GM23338 (cell line): ENCODE measurements around the gene CNTNAP2. TPM values are rescaled to one million over a fixed set of nuclear protein-coding genes. Genes with fewer than 3 reads are reported as not detected.

Experiments used
- ATAC-seq: fragments of 200-7000 bp; cut with Tn5 transposase; 3 replicates; pipeline ENCODE4 v1.9.1; 2020
- DNase-seq: peaks from one replicate; pipeline ENCODE4 v3.0.0-alpha.2; 2015; ENCODE audit warnings: low spot score
- H2AFZ ChIP-seq: fragments of 200-600 bp; sonication (generic); 2 replicates; pipeline ENCODE4 v1.8.0; 2016; ENCODE audit warnings: antibody characterized with exemption, mild to moderate bottlenecking, moderate library complexity
- H3F3A ChIP-seq: fragments of 200-600 bp; sonication (generic); replicated peaks from 2 replicates; pipeline ENCODE4 v1.8.0; 2017; ENCODE audit warnings: antibody characterized with exemption, mixed run types, low read depth
- H3K27ac ChIP-seq: fragments of 200-600 bp; sonication (generic); 2 replicates; pipeline ENCODE4 v1.6.1; 2016; ENCODE audit warnings: low read depth
- H3K27me3 ChIP-seq: fragments of 200-600 bp; sonication (generic); 2 replicates; pipeline ENCODE4 v1.8.0; 2016; ENCODE audit warnings: mild to moderate bottlenecking, mixed run types, moderate library complexity; ENCODE audit not compliant: insufficient read depth
- H3K36me3 ChIP-seq: fragments of 200-600 bp; sonication (generic); 2 replicates; pipeline ENCODE4 v1.8.0; 2016; ENCODE audit warnings: mild to moderate bottlenecking; ENCODE audit not compliant: insufficient read depth
- H3K4me1 ChIP-seq: fragments of 200-600 bp; sonication (generic); 2 replicates; pipeline ENCODE4 v1.8.0; 2016; ENCODE audit warnings: mild to moderate bottlenecking, moderate library complexity; ENCODE audit not compliant: insufficient read depth
- H3K4me2 ChIP-seq: fragments of 200-600 bp; sonication (generic); 2 replicates; pipeline ENCODE4 v1.7.1; 2017; ENCODE audit warnings: mixed run types
- H3K4me3 ChIP-seq: fragments of 200-600 bp; sonication (generic); 2 replicates; pipeline ENCODE4 v1.6.1; 2016; ENCODE audit warnings: mixed run types
- H3K79me2 ChIP-seq: fragments of 200-600 bp; sonication (generic); replicated peaks from 2 replicates; pipeline ENCODE4 v1.8.0; 2017; ENCODE audit warnings: mild to moderate bottlenecking; ENCODE audit not compliant: insufficient read depth
- H3K9me2 ChIP-seq: fragments of 200-600 bp; sonication (generic); 2 replicates; pipeline ENCODE4 v1.8.0; 2017; ENCODE audit not compliant: insufficient read depth
- H4K20me1 ChIP-seq: fragments of 200-600 bp; sonication (generic); replicated peaks from 2 replicates; pipeline ENCODE4 v1.8.0; 2017; ENCODE audit warnings: mild to moderate bottlenecking; ENCODE audit not compliant: insufficient read depth
- H3K27ac Mint-ChIP-seq: 2 replicates; pipeline ENCODE4 v1.8.0; 2020; ENCODE audit warnings: inconsistent platforms, mild to moderate bottlenecking, moderate library complexity, mixed read lengths
- H3K27me3 Mint-ChIP-seq: 3 replicates; pipeline ENCODE4 v1.8.0; 2022; ENCODE audit warnings: low read depth, mild to moderate bottlenecking, moderate library complexity, mixed read lengths, inconsistent platforms; ENCODE audit not compliant: insufficient read depth, poor library complexity
- H3K36me3 Mint-ChIP-seq: 3 replicates; pipeline ENCODE4 v1.8.0; 2021; ENCODE audit warnings: low read depth, mild to moderate bottlenecking, inconsistent platforms, moderate library complexity, mixed read lengths
- H3K4me1 Mint-ChIP-seq: 3 replicates; pipeline ENCODE4 v1.8.0; 2020; ENCODE audit warnings: mild to moderate bottlenecking, inconsistent platforms, mixed read lengths
- H3K4me3 Mint-ChIP-seq: 3 replicates; pipeline ENCODE4 v1.8.0; 2021; ENCODE audit warnings: moderate library complexity, mild to moderate bottlenecking, inconsistent platforms, mixed read lengths
- H3K9me3 Mint-ChIP-seq: 3 replicates; pipeline ENCODE4 v1.8.0; 2020; ENCODE audit warnings: moderate library complexity, mild to moderate bottlenecking, inconsistent platforms, mixed read lengths
- CREB1 ChIP-seq: fragments of 250-450 bp; sonication (Bioruptor Pico); IDR thresholded peaks from 2 replicates; pipeline ENCODE4 v1.5.0; 2020; ENCODE audit warnings: low read depth, mild to moderate bottlenecking, moderate library complexity
- CTCF ChIP-seq, 2 experiments: fragments of 200-600 bp in 1 of 2; sonication (generic) in 1 of 2; conservative IDR thresholded peaks; 2 replicates each; pipeline versions ENCODE4 v1.5.1 to v1.6.1; 2016 to 2017; ENCODE audit warnings: antibody characterized with exemption in 2 of 2, low read depth in 2 of 2, mild to moderate bottlenecking in 2 of 2, moderate library complexity in 1 of 2
- EZH2 ChIP-seq: fragments of 200-600 bp; sonication (generic); IDR thresholded peaks from one replicate; pipeline ENCODE4 v1.8.0; 2017; ENCODE audit warnings: antibody characterized with exemption, mild to moderate bottlenecking, low read depth; ENCODE audit not compliant: unreplicated experiment
- JUNB ChIP-seq: IDR thresholded peaks from one replicate; pipeline ENCODE4 v1.6.1; 2016; ENCODE audit warnings: antibody characterized with exemption; ENCODE audit not compliant: unreplicated experiment
- NANOG ChIP-seq: IDR thresholded peaks from 2 replicates; pipeline ENCODE4 v1.6.1; 2016; ENCODE audit warnings: antibody characterized with exemption, borderline replicate concordance
- POLR2AphosphoS5 ChIP-seq: IDR thresholded peaks from 2 replicates; pipeline ENCODE4 v1.6.1; 2016; ENCODE audit warnings: antibody characterized with exemption, low read depth
- REST ChIP-seq: IDR thresholded peaks from one replicate; pipeline ENCODE4 v1.6.1; 2018; ENCODE audit warnings: antibody characterized with exemption; ENCODE audit not compliant: unreplicated experiment
- STAT1 ChIP-seq: IDR thresholded peaks from one replicate; pipeline ENCODE4 v1.6.1; 2016; ENCODE audit warnings: antibody characterized with exemption; ENCODE audit not compliant: unreplicated experiment
- ZNF114 ChIP-seq: fragments of 250-450 bp; sonication (Bioruptor Pico); IDR thresholded peaks from 2 replicates; pipeline ENCODE4 v1.5.0; 2020; ENCODE audit warnings: mild to moderate bottlenecking, moderate library complexity
- ZNF331 ChIP-seq: fragments of 250-450 bp; sonication (Bioruptor Pico); IDR thresholded peaks from 2 replicates; pipeline ENCODE4 v1.5.0; 2020; ENCODE audit warnings: low read depth, mild to moderate bottlenecking, moderate library complexity
- ZNF462 ChIP-seq: fragments of 250-450 bp; sonication (Bioruptor Pico); IDR thresholded peaks from 2 replicates; pipeline ENCODE4 v1.5.0; 2020; ENCODE audit warnings: mild to moderate bottlenecking, moderate library complexity
- polyA plus RNA-seq: library from polyadenylated mRNA; unstranded; fragments of >200 nt; fragmentation: Nextera tagmentation; extraction: Ambion mirVana; gene quantifications from 2 replicates; pipeline ENCODE4 v1.2.1, GENCODE V29; 2016
- total RNA-seq: library from RNA; depleted of rRNA; stranded (reverse); fragments of >200 nt; shearing (Covaris generic); gene quantifications from 2 replicates; pipeline ENCODE4 v1.2.3, GENCODE V29; 2014
- TF ChIP-seq, protein P1 (sequence below): IDR thresholded peaks from 2 replicates; pipeline ENCODE4 v1.6.1; 2016; ENCODE audit warnings: antibody characterized with exemption

CNTNAP2 gene
- total and polyA plus RNA-seq, 2 experiments from 2014 or later: 38.2 to 61.3 TPM

DNA sequence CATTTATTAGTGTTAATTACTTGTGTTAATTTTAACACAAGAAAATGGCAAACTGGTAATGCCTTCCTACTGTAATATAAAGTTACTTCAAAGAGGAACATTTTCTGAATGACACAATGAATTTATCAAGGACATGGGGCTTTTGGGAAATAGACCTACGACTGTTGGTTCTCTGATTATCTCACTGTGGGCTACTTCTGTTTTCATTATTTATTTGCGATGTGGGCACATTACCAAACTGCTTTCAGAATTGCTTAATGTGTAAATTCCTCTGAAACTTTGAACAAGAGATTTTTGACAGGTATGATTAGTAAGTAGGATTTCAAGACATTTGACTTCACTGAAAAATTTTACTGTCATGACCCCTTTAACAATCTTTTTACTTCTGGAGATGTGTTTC, 535.6 kb downstream of the CNTNAP2 start (continued):
- TF ChIP-seq, protein P1, sequence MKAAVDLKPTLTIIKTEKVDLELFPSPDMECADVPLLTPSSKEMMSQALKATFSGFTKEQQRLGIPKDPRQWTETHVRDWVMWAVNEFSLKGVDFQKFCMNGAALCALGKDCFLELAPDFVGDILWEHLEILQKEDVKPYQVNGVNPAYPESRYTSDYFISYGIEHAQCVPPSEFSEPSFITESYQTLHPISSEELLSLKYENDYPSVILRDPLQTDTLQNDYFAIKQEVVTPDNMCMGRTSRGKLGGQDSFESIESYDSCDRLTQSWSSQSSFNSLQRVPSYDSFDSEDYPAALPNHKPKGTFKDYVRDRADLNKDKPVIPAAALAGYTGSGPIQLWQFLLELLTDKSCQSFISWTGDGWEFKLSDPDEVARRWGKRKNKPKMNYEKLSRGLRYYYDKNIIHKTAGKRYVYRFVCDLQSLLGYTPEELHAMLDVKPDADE: no peak
- TF ChIP-seq ZNF331 (CRISPR knock-in tag) (no peak), POLR2AphosphoS5 (no peak), ZNF114 (CRISPR knock-in tag) (no peak)

- H3K27ac Mint-ChIP-seq: no peak overlapping the region
- ATAC-seq: peak; percentile 74
- TF ChIP-seq NANOG (no peak), CTCF (conservative IDR thresholded peaks at IDR 0.05; ENCODE audit: low read depth in 2 of 2) (no peak), CREB1 (no peak), JUNB (no peak), STAT1 (no peak), ZNF114 (CRISPR knock-in tag) (no peak), ZNF331 (CRISPR knock-in tag) (no peak), ZNF462 (no peak), REST (no peak), EZH2 (no peak)
- TF ChIP-seq, protein P1: no peak
These were observed 537.4 kb downstream of the CNTNAP2 start for GRCh38 chr7:146654048-146654447.

More at GRCh38 chr7:146654048-146654447, 537.4 kb downstream of the CNTNAP2 start:
- Histone ChIP-seq H3K4me3 (no peak overlapping the region), H2AFZ (no peak overlapping the region), H3K27me3 (no peaks in the 10 kb centered on the region), H3K4me2 (no peak overlapping the region), H3K9me2 (no peaks in the 10 kb centered on the region), H3K79me2 (no peaks in the 10 kb centered on the region), H4K20me1 (no peaks in the 10 kb centered on the region), H3K36me3 (no peaks in the 10 kb centered on the region), H3K27ac (no peak overlapping the region), H3K4me1 (no peaks in the 10 kb centered on the region), H3F3A (no peaks in the 10 kb centered on the region)
- DNase-seq: no peak
- Mint-ChIP-seq H3K9me3 (peaks cover 9% of the 10 kb centered on the region; the same call in 2 of the 3 replicates), H3K27me3 (no peaks in the 10 kb centered on the region), H3K4me3 (no peak overlapping the region), H3K4me1 (no peaks in the 10 kb centered on the region; the same call in 2 of the 3 replicates), H3K36me3 (no peaks in the 10 kb centered on the region)
